Measurements from ENCODE around the gene TLCD5.

TLCD5 gene

GRCh38 chr11:120324932-120325810, at the start of gene TLCD5:
Gene TLCD5, plus strand, starts transcription at chr11:120325299. Its CDS starts 2,143 bp downstream, at chr11:120327442.
- peak; percentile 57 to 64 for DNase-seq

DNA sequence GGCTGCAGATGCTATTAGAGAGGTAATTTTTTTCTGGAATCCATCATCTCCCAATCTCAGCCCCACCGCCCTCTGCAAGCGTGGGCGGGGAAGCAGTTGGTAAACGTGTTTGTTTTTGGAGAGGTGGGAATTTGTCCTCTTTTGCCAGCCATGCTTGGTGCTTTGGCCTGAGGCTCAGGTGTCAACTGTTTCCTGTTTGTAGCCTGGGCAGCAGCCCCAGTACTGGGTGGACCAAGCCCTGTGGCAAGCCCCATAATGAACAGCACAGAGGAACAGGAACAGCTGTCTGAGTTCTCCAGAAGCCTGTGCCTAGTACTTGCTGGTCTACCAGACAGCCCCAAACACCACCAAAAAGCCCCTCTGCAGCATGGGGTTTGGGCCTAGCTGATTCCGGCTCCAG, 45.6 kb upstream of the TLCD5 start:
- DNase-seq: no peak

DNA sequence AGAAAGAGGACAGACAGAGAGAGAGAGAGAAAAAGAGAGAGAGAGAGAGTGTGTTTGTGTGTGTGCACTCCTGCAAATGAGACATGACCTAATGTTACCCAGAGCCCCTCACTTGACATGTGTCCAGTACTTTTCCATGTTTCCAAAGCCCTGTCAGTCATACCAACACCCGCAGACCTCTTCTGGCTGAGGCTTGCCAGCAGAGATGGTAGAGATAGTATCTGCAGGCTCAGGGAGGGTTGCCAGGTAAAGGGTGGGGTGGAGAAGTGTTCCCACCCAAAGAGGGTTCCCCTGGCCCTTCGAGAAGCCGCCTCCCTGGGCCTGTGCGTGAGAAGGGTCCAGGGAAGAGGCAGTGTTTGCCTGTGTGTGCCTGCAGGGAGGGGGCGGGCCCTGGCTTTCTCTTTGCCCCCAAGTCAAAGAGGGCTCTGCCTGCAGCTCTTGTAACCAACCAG, 44.5 kb upstream of the TLCD5 start:
- no peak for DNase-seq

- DNase-seq: no peak
These were observed 43.8 kb upstream of the TLCD5 start for GRCh38 chr11:120281143-120281795.

DNA sequence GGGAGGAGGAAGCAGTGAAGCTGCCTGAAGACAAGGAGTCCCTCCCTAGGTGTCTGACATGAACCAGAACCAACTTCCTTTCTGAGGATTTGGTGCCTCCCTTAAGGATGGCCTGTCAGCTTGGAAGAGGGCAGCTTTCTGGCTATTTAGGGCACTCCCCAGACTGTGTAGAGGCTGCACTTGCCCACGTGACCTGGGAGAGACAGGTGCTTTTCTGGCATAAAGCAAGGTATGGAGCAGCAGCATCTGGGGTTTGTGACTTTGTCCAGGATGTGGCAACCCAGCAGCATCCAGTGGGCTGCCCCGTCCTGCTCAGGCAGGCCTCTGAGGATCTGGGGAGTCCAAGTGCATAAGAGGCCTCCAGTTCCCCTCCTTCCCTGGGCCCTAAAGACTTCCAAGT, 42.0 kb upstream of the TLCD5 start:
- no peak for DNase-seq

DNA sequence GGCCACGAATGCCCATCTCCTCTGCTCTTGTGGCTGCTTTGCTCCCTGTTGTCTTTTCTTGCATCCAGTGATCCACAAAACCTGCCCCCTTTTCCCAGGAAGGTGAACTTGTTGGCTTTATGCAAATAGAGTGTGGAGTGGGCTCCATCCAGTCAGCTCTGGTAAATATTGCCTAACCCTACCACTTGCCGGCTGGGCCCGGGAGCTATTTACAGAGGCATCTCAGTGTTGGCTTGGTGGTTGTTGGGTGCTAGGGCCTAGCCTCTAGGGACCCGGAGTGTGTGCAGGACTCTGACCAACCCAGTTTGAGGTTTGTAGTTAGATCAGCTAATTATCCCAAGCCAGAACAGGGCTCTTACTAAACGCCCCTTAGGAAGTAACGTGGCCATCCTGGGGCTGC, 40.8 kb upstream of the TLCD5 start:
- DNase-seq: no peak

GRCh38 chr11:120285256-120285655, 39.8 kb upstream of the TLCD5 start:
- DNase-seq: no peak

- no peak for DNase-seq
These were observed 37.1 kb upstream of the TLCD5 start for GRCh38 chr11:120288021-120288420.

GRCh38 chr11:120289426-120289825, 35.7 kb upstream of the TLCD5 start:
- DNase-seq: no peak

- no peak for DNase-seq
These were observed 34.1 kb upstream of the TLCD5 start for GRCh38 chr11:120290956-120291355.

GRCh38 chr11:120293038-120293800, 31.9 kb upstream of the TLCD5 start:
- no peak for DNase-seq

- DNase-seq: no peak
These were observed 31.0 kb upstream of the TLCD5 start for GRCh38 chr11:120294096-120294495.

GRCh38 chr11:120295099-120295498, 30.0 kb upstream of the TLCD5 start:
- no peak for DNase-seq

DNA sequence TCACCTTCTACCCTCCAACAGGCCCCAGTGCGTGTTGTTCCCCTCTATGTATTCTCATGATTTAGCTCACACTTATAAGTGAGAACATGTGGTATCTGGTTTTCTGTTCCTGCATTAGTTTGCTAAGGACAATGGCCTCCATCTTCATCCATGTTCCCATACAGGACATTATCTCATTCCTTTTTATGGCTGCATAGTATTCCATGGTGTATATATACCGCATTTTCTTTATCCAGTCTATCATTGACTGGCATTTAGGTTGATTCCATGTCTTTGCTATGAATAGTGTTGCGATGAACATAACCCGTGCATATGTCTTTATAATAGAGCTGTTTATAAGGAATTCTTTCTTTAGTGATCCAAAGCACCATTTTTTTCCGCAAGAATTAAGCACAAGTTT, 28.5 kb upstream of the TLCD5 start:
- no peak for DNase-seq

DNA sequence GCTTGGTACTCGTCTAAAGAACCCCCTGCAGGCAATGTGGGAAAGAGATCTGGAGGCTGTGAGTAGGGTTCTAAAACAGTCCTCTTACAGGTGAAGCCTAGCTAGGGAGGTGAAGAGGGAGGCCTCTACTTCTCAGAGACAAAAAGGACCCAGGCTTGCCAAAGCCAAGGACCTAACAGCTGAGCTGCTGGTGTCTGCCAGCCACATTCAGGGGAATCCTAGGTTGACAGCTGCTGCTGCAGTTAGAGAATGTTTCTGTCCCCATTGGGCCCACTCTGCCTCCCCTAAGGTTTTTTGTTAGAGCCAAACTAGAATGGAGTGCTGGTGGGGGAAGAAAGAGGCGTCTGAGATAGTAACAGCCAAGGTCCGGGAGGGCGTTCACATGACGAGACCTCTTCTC, 26.6 kb upstream of the TLCD5 start:
- DNase-seq: no peak

GRCh38 chr11:120302001-120302805, 22.9 kb upstream of the TLCD5 start:
- no peak for DNase-seq

GRCh38 chr11:120303004-120303637, 22.0 kb upstream of the TLCD5 start:
- peak; percentile 75 to 77 for DNase-seq

DNA sequence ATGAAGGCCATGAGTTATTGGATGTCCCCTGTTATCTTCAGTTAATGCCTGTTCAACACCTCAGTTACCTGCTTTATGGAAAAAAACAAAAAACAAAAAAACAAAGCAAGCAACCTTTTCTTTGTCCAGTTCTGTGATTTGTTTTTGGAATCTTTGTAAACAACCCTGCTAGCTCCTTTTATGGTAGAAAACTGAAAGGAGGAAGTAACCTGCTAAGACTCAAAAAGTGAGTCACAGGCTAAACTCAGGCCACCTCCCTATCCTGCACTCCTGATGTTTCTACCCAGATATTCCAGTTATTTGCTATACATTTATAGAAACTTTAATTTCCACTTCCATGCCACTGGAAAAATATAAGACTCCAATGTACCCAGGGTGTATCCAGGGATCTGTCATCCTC, 20.6 kb upstream of the TLCD5 start:
- DNase-seq: no peak

- no peak for DNase-seq
These were observed 19.8 kb upstream of the TLCD5 start for GRCh38 chr11:120305286-120305685.

DNA sequence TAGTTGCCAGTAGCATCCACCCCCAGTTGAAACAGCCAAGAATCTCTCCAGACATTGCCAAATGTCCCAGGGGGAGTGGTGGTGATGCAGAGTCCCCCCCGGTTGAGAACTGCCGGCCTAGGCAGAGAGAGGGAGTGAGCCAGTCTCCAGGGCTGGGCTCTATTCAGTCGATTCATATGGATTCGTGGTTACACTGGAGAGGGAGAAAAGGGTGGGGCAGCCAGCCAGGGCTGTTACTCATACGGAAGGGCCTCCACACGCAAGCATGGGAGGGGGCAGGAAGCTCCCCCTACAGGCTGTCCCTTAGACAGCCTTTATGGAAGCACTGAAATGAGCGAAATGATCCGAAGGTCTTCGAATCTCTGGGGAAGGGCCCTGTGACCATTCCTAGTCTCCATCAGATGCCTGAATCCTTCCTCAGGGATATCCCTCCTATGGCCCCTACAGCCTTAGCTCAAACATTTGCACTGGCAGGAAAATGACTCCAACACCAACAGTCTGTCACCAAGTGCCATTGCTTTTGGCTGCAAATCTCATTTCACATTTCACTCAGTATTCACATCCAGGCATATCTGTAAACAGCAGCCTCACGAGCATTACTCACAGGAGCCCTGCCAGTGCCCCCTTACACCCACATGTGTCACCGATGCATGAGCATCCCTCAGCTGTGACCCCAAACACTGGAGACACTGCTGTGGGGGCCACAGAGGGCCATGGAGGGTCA, 18.4 kb upstream of the TLCD5 start:
- no peak for DNase-seq

- no peak for DNase-seq
These were observed 17.6 kb upstream of the TLCD5 start for GRCh38 chr11:120307476-120307875.
